ENCODE measurements around the gene PGGHG.
"Not testable (repeated sequence)": the region's sequence is repeated elsewhere in the genome, so short reads cannot be mapped to it uniquely, and the experiment has no call there.

PGGHG gene

DNA sequence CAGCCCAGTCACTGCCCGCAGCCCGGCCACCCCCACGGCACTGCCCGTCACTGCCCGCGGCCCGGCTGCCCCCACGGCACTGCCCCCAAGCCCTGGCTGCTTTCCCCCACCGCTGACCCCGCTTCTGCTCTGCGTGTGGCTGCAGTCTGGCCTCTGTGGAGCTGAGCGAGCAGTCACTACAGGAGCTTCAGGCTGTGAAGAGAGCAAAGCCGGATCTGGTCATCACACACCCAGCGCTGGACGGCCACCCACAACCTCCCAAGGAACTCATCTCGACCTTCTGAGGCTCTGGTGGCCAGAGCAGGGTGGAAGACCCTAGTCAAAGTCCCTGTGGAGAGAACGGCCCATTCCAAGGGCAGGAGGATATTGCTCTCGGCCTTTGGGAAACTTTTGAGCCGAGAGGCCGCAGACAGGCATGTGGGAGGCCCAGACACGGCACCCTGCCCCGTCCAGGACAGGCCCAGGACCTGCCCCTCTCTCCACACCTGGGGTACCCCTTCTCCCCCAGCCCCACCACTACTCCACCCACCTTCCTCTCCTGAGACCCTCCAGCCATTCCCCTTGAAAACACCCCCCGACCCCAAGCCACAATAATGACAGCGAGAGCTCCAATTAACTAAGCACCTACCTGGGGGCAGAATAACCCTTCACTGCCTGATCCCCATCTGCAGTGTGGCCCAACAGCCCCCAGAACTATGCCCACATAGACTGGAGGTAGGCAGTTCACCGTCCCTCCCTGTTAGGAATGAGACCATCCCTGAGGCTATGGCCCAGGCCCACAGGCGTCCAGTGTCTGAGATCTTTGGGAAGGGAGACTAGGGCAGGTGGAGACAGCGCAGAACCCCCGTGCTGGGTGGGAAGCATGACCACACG, 3.7 kb upstream of the PGGHG start:
- no peak for DNase-seq (ENCODE audit: low read depth in 2 of 3, low spot score in 1 of 3)

DNA sequence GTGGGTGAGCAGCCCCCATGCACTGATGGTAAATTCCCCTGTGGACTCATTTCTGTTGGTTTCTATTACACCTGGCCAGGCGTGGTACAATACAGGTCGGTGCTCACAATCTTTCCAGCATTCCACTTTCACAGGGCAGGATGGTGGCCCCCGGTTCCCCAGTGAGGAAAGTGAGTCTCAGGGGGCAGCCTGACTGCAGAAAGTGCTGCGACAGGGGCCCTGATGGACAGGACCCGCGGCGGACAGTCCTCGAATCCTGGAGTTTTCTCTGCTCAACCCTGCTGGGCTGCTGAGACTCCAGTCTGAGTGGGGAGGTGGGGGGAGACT, 3.1 kb upstream of the PGGHG start:
- no peak for DNase-seq (ENCODE audit: low read depth in 2 of 3, low spot score in 1 of 3)

DNA sequence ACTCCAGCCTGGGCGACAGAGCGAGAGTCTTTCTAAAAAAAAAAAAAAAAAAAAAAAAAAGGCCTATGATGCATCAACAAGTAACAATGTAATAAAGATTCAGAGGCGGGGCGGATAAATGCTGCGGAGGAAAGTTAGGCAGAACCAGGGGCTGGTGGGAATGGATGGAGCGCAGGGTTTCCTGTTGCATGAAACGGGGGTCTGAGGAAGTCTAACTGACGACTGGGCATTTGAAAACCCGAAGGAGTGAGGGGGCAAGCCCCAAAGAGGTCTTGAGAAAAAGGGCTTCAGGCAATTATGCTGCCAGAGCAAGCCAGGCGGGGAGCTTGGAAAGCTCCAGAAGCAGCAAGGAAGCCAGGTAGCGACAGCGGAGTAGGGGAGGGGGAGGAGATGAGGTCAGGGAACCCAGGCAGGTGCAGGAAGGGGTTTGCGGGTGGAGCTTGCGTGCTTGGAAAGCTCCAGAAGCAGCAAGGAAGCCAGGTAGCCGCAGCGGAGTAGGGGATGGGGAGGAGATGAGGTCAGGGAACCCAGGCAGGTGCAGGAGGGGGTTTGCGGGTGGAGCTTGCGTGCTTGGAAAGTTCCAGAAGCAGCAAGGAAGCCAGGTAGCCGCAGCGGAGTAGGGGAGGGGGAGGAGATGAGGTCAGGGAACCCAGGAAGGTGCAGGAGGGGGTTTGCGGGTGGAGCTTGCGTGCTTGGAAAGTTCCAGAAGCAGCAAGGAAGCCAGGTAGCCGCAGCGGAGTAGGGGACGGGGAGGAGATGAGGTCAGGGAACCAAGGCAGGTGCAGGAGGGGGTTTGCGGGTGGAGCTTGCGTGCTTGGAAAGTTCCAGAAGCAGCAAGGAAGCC, 1.7 kb upstream of the PGGHG start:
- not testable (repeated sequence) for DNase-seq (ENCODE audit: low read depth in 2 of 3, low spot score in 1 of 3)

DNA sequence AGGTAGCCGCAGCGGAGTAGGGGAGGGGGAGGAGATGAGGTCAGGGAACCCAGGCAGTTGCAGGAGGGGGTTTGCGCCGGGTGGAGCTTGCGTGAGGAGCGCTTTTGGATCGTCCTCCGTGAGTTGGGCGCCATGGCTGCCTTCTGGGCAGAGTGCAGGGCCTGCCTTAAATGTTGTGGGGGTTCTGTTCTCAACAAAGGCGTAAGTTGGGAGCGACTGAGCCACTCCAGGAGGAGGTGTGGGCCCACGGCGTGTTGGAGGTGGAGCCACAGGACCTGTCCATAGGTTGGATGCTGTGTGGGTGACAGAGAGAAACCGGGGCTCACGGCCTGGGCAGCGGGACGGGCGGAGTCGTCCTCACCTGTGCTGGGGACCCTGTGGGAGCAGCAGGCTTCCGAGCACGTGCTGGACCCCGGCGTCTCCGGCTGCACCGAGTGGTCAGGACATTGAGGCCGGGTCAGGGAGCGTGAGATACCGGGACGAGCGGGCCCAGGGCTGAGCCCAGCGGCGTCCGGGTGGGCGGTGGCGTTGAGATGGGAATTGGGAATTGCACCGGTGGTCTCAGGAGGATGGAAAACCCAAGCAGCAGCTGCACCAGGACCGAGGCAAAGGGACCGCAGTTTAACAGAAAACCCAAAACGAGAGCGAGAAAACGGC, 977 bp upstream of the PGGHG start:
- no peak for DNase-seq (ENCODE audit: low read depth in 2 of 3, low spot score in 1 of 3)

DNA sequence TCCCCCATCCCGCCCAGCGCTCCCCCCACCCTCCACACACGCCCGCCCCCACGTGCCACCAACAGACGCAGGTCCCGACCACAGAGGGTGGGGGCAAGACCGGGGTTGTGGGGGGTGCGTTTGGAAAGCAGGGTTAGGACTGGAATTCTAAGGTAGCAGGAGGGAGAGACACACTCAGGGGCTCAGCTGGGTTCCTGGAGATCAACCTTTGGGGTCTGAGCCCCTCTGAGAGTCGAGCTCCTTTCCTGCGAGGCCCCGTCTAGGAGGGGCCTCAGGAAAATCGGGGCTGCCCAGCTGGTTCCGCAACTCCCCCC, 429 bp downstream of the PGGHG start:
- no peak for DNase-seq (ENCODE audit: low read depth in 2 of 3, low spot score in 1 of 3)

DNA sequence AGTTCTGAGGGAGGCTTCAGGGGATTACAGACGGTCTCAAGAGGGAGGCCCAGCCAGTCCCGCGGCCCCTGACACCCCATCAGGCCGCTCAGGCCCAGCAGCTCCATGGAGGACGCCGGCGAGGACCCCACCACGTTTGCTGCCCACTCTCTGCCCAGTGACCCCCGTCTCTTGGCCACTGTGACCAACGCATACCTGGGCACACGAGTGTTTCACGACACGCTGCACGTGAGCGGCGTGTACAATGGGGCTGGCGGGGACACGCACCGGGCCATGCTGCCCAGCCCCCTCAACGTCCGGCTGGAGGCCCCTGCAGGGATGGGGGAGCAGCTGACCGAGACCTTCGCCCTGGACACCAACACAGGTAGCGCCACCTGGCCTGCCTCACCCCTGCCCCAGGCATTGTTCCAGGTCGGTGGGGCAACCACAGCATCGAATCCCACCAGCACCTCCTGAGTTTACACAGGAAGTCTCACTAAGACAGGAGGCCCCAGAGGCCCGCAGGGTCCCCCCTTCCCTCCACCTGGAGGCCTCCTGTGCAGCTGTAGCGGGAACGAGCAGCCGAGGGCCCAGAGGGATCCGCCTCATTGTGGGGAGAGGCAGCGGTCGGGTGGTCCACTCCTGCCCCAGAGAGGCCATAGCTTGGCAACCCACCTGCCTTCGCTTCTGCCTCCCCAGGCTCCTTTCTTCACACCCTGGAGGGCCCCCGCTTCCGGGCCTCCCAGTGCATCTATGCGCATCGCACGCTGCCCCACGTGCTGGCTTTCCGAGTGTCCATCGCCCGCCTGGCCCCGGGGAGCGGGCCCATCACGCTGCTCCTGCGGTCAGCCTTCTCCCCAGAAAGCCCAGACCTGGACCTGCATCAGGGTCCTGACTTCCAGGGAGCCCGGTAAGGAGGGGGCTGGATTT, 1.0 kb downstream of the PGGHG start:
- DNase-seq (ENCODE audit: low read depth in 2 of 3, low spot score in 1 of 3) = no peak

DNA sequence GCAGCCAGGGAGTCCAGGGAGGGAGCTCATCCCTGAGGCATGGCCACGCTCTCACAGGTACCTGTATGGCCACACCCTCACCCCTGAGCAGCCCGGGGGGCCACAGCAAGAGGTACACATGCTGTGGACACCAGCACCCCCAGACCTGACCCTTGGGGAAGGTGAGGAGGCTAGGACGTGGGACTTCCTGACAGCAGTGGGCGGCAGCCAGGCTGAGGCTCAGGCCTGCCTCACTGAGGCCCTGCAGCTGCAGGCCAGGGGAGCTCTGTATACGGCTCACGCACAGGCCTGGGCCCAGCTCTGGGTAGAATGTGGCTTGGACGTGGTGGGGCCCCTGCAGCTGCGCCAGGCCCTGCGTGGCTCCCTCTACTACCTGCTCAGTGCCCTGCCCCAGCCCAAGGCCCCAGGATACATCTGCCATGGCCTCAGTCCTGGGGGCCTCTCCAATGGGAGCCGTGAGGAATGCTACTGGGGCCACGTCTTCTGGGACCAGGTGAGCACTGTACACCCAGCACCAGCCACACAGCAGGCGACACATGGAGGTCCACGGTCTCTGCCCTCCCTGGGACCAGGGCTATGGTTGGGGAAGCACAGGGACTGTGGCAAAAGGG, 1.8 kb downstream of the PGGHG start:
- no peak for DNase-seq (ENCODE audit: low read depth in 2 of 3, low spot score in 1 of 3)

DNA sequence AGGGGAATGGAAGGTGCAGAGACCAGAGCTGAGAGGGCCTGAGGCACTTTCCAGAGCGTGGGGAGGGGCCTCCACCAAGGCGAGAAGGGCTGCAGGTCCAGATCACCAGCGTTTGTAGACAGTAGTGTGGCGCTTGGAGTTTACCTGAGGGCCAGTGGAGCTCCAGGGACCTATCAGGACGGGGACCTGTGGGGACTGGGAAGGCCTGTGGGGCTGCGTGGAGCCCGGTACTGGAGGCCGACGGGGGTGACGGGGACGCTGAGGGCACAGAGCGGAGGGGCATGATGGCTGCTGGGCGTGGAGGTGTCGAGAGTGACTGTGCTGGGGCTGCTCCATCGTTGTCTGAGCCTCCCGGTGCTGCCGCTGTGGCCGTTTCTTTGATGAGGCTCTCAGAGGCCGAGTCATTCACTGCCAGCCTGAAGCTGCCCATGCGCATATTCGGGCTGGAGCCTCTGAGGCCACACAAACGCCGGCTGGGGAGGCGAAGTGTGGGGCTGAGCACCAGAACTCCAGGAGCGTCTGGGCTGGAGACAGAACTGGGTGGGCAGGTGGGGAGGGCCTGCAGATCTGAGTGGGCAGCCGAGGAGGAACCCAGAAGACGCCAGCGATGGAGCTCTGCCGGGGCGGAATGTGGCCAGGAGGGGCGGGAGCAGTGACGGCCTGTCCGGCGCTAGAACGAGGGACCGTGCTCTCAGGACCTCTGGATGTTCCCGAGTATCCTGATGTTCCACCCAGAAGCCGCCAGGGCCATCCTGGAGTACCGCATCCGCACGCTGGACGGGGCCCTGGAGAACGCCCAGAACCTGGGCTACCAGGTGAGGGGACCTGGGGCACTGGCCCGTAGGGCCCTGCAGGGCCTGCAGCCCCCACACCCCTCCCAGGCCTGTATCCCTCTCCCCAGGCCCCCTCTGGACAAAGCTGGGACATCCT, 2.6 kb downstream of the PGGHG start:
- DNase-seq (ENCODE audit: low read depth in 2 of 3, low spot score in 1 of 3) = no peak

DNA sequence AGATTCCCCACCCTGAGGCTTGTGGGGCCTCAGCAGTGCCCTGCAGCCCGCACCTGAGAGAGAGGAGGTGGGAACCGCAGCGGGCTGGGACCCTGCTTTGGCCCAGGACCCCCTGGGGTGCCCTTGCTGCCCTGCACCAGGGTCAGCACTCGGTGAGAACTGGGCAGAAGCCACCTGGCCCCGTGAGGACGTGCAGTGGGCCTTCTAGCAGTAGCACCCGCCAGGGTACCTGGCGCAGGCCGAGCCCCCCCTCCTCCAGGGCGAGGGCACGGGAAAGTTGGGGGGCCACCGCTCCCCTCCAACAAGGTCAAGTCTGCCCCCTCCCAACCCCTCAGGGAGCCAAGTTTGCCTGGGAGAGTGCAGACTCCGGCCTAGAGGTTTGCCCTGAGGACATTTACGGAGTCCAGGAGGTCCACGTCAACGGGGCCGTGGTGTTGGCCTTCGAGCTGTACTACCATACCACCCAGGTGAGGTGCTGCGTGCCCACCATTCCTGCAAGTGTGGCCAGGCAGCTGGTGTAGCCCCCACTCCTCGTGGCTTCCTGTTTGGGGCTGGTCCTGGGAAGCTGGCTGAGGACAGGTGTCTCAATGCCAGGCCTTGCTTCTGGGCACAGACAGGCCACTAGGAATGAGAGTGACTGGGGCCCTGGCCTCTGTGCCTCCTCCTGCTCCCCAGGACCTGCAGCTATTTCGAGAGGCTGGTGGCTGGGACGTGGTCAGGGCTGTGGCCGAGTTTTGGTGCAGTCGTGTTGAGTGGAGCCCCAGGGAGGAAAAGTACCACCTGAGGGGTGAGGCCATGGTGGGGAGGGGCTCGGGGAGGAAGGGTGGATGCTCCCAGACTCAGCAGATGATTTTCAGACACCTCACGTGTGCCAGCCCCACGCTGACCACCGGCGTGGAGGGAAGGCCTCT, 3.5 kb downstream of the PGGHG start:
- DNase-seq (ENCODE audit: low read depth in 2 of 3, low spot score in 1 of 3) = no peak

DNA sequence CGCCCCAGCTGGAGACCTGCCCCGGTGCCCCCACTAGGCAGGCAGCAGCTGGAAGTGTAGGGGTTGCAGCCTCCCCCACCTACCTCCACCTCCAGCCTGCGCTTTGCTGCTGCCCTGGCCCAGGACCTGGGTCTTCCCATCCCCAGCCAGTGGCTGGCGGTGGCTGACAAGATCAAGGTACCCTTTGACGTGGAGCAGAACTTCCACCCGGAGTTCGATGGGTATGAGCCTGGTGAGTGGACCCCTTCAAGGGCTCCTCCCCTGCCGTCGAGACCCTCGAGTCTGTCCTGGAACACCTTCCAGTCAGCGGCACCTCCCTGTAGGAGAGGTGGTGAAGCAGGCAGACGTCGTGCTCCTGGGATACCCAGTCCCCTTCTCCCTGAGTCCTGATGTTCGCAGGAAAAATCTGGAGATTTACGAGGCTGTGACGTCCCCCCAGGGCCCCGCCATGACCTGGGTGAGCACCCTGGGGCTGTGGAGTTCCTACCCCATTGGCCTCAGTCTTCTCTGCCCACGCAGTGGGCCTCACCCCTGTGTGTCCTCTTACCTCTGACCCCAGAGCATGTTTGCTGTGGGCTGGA, 4.4 kb downstream of the PGGHG start:
- no peak for DNase-seq (ENCODE audit: low read depth in 2 of 3, low spot score in 1 of 3)

DNA sequence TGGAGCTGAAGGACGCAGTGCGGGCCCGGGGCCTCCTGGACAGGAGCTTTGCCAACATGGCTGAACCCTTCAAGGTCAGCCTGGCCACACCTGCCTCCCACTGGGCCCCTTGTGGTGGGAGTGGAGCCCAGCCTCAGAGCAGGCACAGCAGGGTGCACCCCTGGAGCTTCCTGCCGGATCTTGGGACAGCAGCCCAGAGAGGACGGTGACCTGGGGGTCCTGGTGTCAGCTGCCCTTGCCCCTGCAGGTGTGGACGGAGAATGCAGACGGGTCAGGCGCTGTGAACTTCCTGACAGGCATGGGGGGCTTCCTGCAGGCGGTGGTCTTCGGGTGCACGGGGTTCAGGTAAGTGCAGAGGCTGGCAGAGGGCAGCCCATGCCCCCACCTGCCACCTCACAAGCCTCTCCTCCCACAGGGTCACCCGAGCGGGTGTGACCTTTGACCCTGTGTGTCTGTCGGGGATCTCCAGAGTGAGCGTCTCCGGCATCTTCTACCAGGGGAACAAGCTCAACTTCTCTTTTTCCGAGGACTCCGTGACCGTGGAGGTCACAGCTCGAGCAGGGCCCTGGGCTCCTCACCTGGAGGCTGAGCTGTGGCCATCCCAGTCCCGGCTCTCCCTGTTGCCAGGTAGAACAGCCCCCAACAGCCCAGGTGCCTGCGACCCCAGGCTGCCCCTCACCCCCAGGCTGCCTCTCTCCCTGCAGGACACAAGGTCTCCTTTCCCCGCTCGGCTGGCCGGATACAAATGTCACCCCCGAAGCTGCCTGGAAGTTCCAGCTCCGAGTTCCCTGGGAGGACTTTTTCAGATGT, 5.1 kb downstream of the PGGHG start:
- DNase-seq (ENCODE audit: low read depth in 2 of 3, low spot score in 1 of 3) = no peak

DNA sequence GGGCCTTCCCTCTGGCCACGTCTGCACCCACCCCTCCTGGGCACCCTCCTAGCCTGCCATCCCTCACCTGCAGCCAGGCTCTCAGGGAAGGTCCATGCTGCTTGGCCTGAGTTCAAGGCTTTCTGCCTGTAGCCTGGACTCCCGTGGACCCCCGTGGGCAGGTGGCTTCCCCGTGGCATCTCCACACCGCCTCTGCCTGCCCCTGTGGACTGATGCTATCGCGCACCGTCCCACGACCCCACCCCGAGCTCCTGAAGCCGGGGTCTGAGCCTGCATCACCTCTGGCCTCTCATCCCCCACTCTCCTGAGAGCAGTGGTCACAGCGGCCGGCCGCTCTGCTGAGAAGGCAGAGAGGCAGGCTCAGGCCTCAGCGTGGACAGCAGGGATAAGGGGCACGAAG, 5.9 kb downstream of the PGGHG start:
- DNase-seq (ENCODE audit: low read depth in 2 of 3, low spot score in 1 of 3) = no peak

DNA sequence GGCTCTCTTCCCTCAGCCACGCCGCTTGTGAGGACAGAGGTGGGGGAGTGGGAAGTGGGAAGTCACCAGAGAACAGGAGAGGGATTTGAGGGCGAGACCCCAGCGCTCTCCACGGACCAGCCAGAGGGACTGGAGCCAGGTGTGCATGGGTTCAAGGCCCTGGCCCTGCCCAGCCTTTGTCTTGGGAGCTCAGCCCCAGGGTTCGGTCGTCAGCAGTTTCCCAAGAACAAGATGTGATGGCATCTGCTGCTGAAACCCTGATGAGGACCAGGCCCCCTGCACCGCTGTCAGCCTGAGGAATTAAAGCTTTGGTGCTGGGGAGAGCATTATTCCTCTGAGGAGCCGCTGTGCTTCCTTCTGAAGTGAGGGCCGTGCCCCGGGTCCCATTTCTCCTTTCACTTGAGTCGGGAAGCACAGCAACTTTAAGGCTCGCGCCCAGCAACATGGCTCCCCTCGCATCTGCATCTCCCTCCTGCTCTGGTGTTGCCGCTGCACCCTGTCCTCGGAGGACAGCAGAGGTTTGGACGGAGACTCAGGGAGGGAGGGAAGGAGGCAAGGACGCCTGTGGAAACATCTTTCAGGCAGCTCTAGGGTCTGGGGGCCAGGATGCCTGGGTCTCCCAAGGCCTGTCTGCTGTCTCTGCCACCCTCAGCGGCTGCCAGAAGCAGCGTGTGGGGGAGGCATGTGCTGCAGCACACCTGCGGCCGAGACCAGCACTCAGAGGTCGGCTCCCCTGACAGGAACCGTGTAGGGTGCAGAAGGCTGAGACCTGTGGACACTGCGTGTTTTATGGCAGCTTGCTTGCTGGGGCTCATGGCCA, 6.6 kb downstream of the PGGHG start:
- DNase-seq (ENCODE audit: low read depth in 2 of 3, low spot score in 1 of 3) = no peak

DNA sequence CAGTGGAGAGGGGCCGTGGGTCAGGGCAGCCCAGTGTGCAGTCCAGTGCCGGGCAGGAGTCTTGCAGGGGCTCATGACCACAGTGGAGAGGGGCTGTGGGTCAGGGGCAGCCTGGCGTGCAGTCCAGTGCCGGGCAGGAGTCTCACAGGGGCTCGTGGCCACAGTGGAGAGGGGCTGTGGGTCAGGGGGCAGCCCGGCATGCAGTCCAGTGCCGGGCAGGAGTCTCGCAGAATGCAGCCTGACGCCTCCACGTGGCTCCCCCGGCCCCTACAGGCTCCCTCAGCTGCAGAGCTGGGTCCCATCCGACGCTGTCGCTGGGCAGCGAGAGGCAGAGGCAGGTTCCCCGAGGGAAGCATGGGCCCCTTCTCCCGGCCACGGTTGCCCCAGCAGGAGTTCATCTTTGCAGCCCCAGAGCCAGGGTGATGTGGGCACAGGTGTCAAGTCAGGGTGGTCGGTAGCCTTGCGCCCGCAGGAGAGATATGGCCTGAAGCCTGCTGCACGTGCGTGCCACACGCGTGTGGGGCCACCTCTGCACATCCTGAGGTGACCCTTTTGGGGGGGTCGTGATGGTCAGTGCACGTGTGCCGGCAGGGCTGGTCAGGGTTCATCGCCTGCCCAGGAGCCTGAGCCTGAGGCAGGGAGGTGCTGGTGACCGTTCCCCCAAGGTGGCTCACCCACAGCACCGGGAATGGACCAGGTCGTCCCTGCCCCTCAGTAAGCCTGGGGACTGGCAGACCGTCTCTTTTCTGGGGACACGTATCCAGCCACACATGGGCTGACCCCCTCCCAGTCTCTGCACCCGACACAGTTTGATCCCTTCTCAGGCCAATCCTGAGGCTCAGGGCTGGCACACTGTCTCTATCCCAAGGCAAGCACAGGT, 7.5 kb downstream of the PGGHG start:
- DNase-seq (ENCODE audit: low read depth in 2 of 3, low spot score in 1 of 3) = no peak

DNA sequence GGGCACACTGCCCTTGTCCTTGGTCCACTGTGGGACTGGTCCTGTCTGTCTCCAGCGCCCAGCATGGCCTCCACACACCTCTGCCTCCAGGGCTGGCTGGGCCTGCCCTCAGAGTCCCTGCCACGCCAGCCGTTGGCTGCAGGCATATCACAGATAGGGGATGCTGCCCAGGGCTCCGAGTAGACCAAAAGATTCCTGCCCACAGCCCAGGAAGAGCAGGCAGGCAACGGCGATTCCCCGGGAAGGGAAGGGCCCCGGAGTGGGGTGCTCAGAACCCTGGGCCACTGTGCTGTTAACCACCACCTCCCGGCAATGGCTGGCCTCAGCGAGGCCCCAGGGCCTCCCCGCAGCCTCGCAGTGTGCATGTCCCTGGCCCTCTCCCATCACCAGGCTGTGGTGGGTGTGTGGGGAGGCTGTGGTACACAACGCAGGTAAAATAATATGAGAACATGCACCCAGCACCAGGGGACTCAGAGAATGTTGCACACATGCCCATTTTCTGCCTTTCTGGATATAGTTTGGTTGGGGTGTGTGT, 8.2 kb downstream of the PGGHG start:
- no peak for DNase-seq (ENCODE audit: low read depth in 2 of 3, low spot score in 1 of 3)

All from stimulated activated CD4-positive, alpha-beta T cell treated with anti-CD3 and anti-CD28 coated beads, Interleukin-12 subunit alpha, Interleukin-12 subunit beta, amount 100 ng/mL, for 48 hours (primary cell).